Stimulated activated effector memory CD8-positive, alpha-beta T cell treated with anti-CD3 and anti-CD28 coated beads, Interleukin-12 subunit alpha, Interleukin-12 subunit beta, amount 100 ng/mL, for 72 hours (primary cell): ENCODE data around the gene CNKSR3.

Source experiments
- ATAC-seq: fragments of 150-1000 bp; cut with Tn5 transposase; 2 replicates; pipeline ENCODE4 v1.10.0; 2021
- DNase-seq, 2 donors: peaks; one replicate each; pipeline ENCODE4 v3.0.0; 2021 to 2022; ENCODE audit warnings: low spot score in 2 of 2
- H3K27ac Mint-ChIP-seq: one replicate; pipeline ENCODE4 v1.8.0; 2022; ENCODE audit warnings: mild to moderate bottlenecking, mixed read lengths
- H3K36me3 Mint-ChIP-seq: one replicate; pipeline ENCODE4 v1.8.0; 2022; ENCODE audit warnings: mild to moderate bottlenecking, mixed read lengths
- H3K4me1 Mint-ChIP-seq: one replicate; pipeline ENCODE4 v1.8.0; 2022; ENCODE audit warnings: mixed read lengths
- H3K4me3 Mint-ChIP-seq: one replicate; pipeline ENCODE4 v1.8.0; 2022; ENCODE audit warnings: mild to moderate bottlenecking, mixed read lengths
- H3K9me3 Mint-ChIP-seq: one replicate; pipeline ENCODE4 v1.8.0; 2022; ENCODE audit warnings: mixed read lengths

The CNKSR3 gene

GRCh38 chr6:154499855-154500589, 10.5 kb downstream of the CNKSR3 start:
- Mint-ChIP-seq H3K9me3 (no peaks in the 10 kb centered on the region), H3K4me1 (peaks cover 5% of the 10 kb centered on the region), H3K36me3 (no peaks in the 10 kb centered on the region), H3K4me3 (no peak overlapping the region), H3K27ac (no peak overlapping the region)
- no peak for DNase-seq
- no peak for ATAC-seq

- H3K36me3 Mint-ChIP-seq = no peaks in the 10 kb centered on the region
- H3K9me3 Mint-ChIP-seq = no peaks in the 10 kb centered on the region
- DNase-seq = no peak
- peaks cover 5% of the 10 kb centered on the region for H3K4me1 Mint-ChIP-seq
- no peak overlapping the region for H3K4me3 Mint-ChIP-seq
- ATAC-seq = no peak
- H3K27ac Mint-ChIP-seq = no peak overlapping the region
These were observed 12.0 kb downstream of the CNKSR3 start for GRCh38 chr6:154498340-154498934.

- no peaks in the 10 kb centered on the region for H3K36me3 Mint-ChIP-seq
- ATAC-seq = no peak
- H3K4me1 Mint-ChIP-seq = peaks cover 5% of the 10 kb centered on the region
- DNase-seq = no peak
- no peak overlapping the region for H3K27ac Mint-ChIP-seq
- H3K4me3 Mint-ChIP-seq = no peak overlapping the region
- H3K9me3 Mint-ChIP-seq = no peaks in the 10 kb centered on the region
These were observed 13.5 kb downstream of the CNKSR3 start for GRCh38 chr6:154496793-154497517.

- H3K9me3 Mint-ChIP-seq = no peaks in the 10 kb centered on the region
- ATAC-seq (no peak), DNase-seq (no peak)
- no peak overlapping the region for H3K4me3 Mint-ChIP-seq
- peaks cover under 1% of the 10 kb centered on the region for H3K4me1 Mint-ChIP-seq
- no peak overlapping the region for H3K27ac Mint-ChIP-seq
- no peaks in the 10 kb centered on the region for H3K36me3 Mint-ChIP-seq
These were observed 14.3 kb downstream of the CNKSR3 start for GRCh38 chr6:154496186-154496585.

- Mint-ChIP-seq H3K4me1 (no peaks in the 10 kb centered on the region), H3K27ac (no peak overlapping the region), H3K36me3 (no peaks in the 10 kb centered on the region), H3K9me3 (no peaks in the 10 kb centered on the region), H3K4me3 (no peak overlapping the region)
- ATAC-seq = no peak
- no peak for DNase-seq
These were observed 15.7 kb downstream of the CNKSR3 start for GRCh38 chr6:154494592-154495311.

GRCh38 chr6:154491567-154492470, 18.7 kb downstream of the CNKSR3 start:
- no peak overlapping the region for H3K4me3 Mint-ChIP-seq

GRCh38 chr6:154489822-154490221, 20.7 kb downstream of the CNKSR3 start:
- Mint-ChIP-seq H3K4me1 (no peaks in the 10 kb centered on the region), H3K27ac (no peak overlapping the region), H3K4me3 (no peak overlapping the region), H3K9me3 (no peaks in the 10 kb centered on the region), H3K36me3 (no peaks in the 10 kb centered on the region)
- no peak for DNase-seq
- no peak for ATAC-seq

More at GRCh38 chr6:154491567-154492470, 18.7 kb downstream of the CNKSR3 start:
- Mint-ChIP-seq H3K4me1 (no peaks in the 10 kb centered on the region), H3K27ac (no peak overlapping the region), H3K36me3 (no peaks in the 10 kb centered on the region), H3K9me3 (no peaks in the 10 kb centered on the region)
- DNase-seq (no peak), ATAC-seq (peak; percentile 59)

GRCh38 chr6:154488802-154489437, 21.6 kb downstream of the CNKSR3 start:
- Mint-ChIP-seq H3K27ac (no peak overlapping the region), H3K36me3 (no peaks in the 10 kb centered on the region), H3K9me3 (no peaks in the 10 kb centered on the region), H3K4me1 (no peaks in the 10 kb centered on the region), H3K4me3 (no peak overlapping the region)
- ATAC-seq (no peak), DNase-seq (no peak)

- H3K4me3 Mint-ChIP-seq = no peak overlapping the region
- H3K4me1 Mint-ChIP-seq = no peaks in the 10 kb centered on the region
- no peak overlapping the region for H3K27ac Mint-ChIP-seq
- H3K9me3 Mint-ChIP-seq = no peaks in the 10 kb centered on the region
- ATAC-seq (no peak), DNase-seq (no peak)
- H3K36me3 Mint-ChIP-seq = no peaks in the 10 kb centered on the region
These were observed 22.3 kb downstream of the CNKSR3 start for GRCh38 chr6:154488248-154488593.

GRCh38 chr6:154487367-154488247, 22.9 kb downstream of the CNKSR3 start:
- H3K4me1 Mint-ChIP-seq = no peaks in the 10 kb centered on the region
- no peak for ATAC-seq
- DNase-seq = no peak
- H3K36me3 Mint-ChIP-seq = no peaks in the 10 kb centered on the region
- no peak overlapping the region for H3K4me3 Mint-ChIP-seq
- H3K27ac Mint-ChIP-seq = no peak overlapping the region
- no peaks in the 10 kb centered on the region for H3K9me3 Mint-ChIP-seq

GRCh38 chr6:154485815-154486214, 24.7 kb downstream of the CNKSR3 start:
- Mint-ChIP-seq H3K4me3 (no peak overlapping the region), H3K36me3 (no peaks in the 10 kb centered on the region), H3K9me3 (no peaks in the 10 kb centered on the region), H3K27ac (no peak overlapping the region), H3K4me1 (no peaks in the 10 kb centered on the region)
- ATAC-seq (no peak), DNase-seq (no peak)

- Mint-ChIP-seq H3K9me3 (no peaks in the 10 kb centered on the region), H3K4me3 (no peak overlapping the region), H3K27ac (no peak overlapping the region), H3K36me3 (no peaks in the 10 kb centered on the region), H3K4me1 (no peaks in the 10 kb centered on the region)
- DNase-seq (no peak), ATAC-seq (no peak)
These were observed 25.5 kb downstream of the CNKSR3 start for GRCh38 chr6:154484942-154485341.

GRCh38 chr6:154482858-154483257, 27.6 kb downstream of the CNKSR3 start:
- DNase-seq (no peak), ATAC-seq (no peak)
- Mint-ChIP-seq H3K36me3 (no peaks in the 10 kb centered on the region), H3K9me3 (no peaks in the 10 kb centered on the region), H3K27ac (no peak overlapping the region), H3K4me3 (no peak overlapping the region), H3K4me1 (no peaks in the 10 kb centered on the region)
